ENCODE results near the gene PLLP. TPM values are rescaled to one million over a fixed set of nuclear protein-coding genes. Genes with fewer than 3 reads are reported as not detected.

PLLP gene
- total and polyA plus RNA-seq, 10 of the 15 experiments (the other 5 are each of a cell fraction or from before 2014, with no cell fraction given) = 0.21 to 5.8 (median 0.67) TPM

GRCh38 chr16:57208926-57209325 lies 75.5 kb downstream of the PLLP start:
- Histone ChIP-seq H3K27me3 (replicated peaks in 1 of 2; ENCODE audit: control insufficient read depth in 2 of 2, insufficient read depth in 2 of 2, low read length in 1 of 2) (no peaks in the 10 kb centered on the region), H3K79me2 (ENCODE audit: control insufficient read depth, insufficient read depth, low read length) (no peaks in the 10 kb centered on the region), H3K4me2 (ENCODE audit: control insufficient read depth, insufficient read depth) (no peak overlapping the region), H3K4me3 (no peak overlapping the region), H2AFZ (ENCODE audit: control insufficient read depth, low read depth, low read length) (no peak overlapping the region), H3K4me1 (ENCODE audit: control insufficient read depth, insufficient read depth, low read length) (no peaks in the 10 kb centered on the region), H3K9me3 (replicated peaks; ENCODE audit: control insufficient read depth, insufficient read depth, low read length) (peaks cover 2% of the 10 kb centered on the region; the same call in 1 of the 3 replicates), H3K9ac (ENCODE audit: control insufficient read depth, insufficient read depth, low read length) (no peak overlapping the region), H4K20me1 (ENCODE audit: control insufficient read depth, insufficient read depth) (0 out of 2 replicates have a peak, but pooled peaks cover 3% of the 10 kb centered on the region), H3K36me3 (ENCODE audit: control insufficient read depth in 2 of 2, insufficient read depth in 2 of 2, low read length in 1 of 2) (peaks cover 10 to 35% of the 10 kb centered on the region in 2 experiments), H3K27ac (ENCODE audit: control insufficient read depth, insufficient read depth) (no peak overlapping the region)
- intact Hi-C loops (cut with micrococcal nuclease; ENCODE audit: unreplicated experiment) (no loop called here), in situ Hi-C loops (cut with MboI) (loop anchor here (25.0 kb wide), 1 partner anchor 1353 kb away; no protein-coding TSS in a partner anchor)
- DNase-seq (ENCODE audit: low read depth, low spot score) (no peak), ATAC-seq (no peak), FAIRE-seq (no peak)
- POLR2A ChIA-PET = no interaction called here
- CTCF ChIA-PET = no interaction called here
- no TSS peak for BruUV-seq (replicated peaks)
- SMC1A ChIA-PET (ENCODE audit: uncharacterized antibody, unreplicated experiment) = no interaction called here
- RAD21 ChIA-PET (ENCODE audit: unreplicated experiment) = no interaction called here
- WGBS (ENCODE audit: insufficient coverage, insufficient replicate concordance, low lambda C conversion rate, missing lambda C conversion rate) = 93% methylated on average over 1 of the region's 1 CpG
- TF ChIP-seq HCFC1 (IDR thresholded peaks at IDR 0.05; ENCODE audit: low read length) (no peak), NR2F1 (conservative IDR thresholded peaks at IDR 0.05) (no peak), BRCA1 (IDR thresholded peaks at IDR 0.05; ENCODE audit: low read depth, low read length) (no peak), SUPT20H (IDR thresholded peaks at IDR 0.05; ENCODE audit: borderline replicate concordance, control insufficient read depth, low read depth, low read length) (no peak), NR2C1 (IDR thresholded peaks at IDR 0.05) (no peak), ELK1 (IDR thresholded peaks at IDR 0.05; ENCODE audit: low read depth, low read length) (no peak), IRF3 (IDR thresholded peaks at IDR 0.05) (no peak), ZSCAN29 (IDR thresholded peaks at IDR 0.05) (no peak), ZBTB33 (IDR thresholded peaks at IDR 0.05) (no peak), EED (IDR thresholded peaks at IDR 0.05; ENCODE audit: low read depth) (no peak), SMARCA5 (IDR thresholded peaks at IDR 0.05) (no peak), EP300 (IDR thresholded peaks at IDR 0.05; ENCODE audit: borderline replicate concordance in 1 of 2, control insufficient read depth in 1 of 2, low read depth in 2 of 2, low read length in 2 of 2) (no peak), MAX (IDR thresholded peaks at IDR 0.05; ENCODE audit: low read depth, low read length) (no peak), ZBTB4 (CRISPR knock-in tag; IDR thresholded peaks at IDR 0.05) (no peak), MYC (IDR thresholded peaks at IDR 0.05; ENCODE audit: insufficient read depth, insufficient read length, insufficient replicate concordance, low read length, severe bottlenecking) (no peak), ATF7 (IDR thresholded peaks at IDR 0.05; ENCODE audit: low read depth) (no peak)
